SIG-M5 treated with dmso at 0.1 percent for 504 hours (cell line): ENCODE measurements around the gene GLB1L2.

Experiments
- DNase-seq: peaks from one replicate; lab custom pipeline; 2025; ENCODE audit not compliant: unreplicated experiment; lab: John Stamatoyannopoulos, UW

Gene GLB1L2

DNA sequence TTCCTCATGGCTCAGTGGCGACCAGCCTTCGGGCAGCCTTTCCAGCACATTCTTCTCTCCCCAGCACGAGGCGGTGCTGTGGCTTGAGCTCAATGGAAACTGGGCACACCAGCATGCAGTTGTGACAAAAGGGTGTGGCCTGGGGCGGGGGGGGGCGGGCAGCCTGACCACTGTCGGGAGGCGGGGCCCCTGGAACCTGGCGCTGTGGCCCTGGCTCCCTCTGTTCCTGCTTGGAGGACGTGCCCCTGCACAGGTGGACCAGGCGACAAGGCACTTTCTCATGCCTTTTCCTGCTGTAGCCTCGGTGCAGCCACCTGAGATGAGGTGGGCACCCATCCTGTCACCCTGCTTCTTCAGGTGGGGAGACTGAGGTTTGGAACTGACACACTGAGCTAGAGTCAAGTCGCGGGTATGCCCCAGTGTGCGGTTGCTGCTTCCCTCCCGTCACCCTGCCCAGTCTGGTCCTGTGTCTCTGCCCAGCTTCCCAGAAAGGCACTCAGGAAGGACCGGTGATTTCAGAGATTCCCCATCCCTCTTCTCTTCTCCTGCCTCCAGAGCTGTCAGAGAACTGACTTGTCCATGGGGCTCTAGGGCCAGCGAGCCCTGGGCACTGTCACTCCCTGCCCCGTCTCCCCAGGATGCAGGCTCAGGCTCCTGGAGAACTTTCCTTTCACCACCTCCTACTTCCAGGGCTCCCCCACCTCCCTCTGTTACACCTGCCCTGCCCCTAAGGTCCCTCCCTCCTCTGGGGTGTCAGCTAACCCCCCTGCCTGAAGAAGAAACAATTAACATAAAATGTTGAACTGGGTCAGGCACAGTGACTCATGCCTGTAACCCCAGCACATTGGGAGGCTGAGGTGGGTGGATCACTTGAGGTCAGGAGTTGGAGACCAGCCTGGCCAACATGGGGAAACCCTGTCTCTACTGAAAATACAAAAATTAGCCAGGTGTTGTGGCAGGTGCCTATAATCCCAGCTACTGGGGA lies 70.3 kb downstream of the GLB1L2 start:
- DNase-seq, result no peak

GRCh38 chr11:134402910-134403309 lies 71.1 kb downstream of the GLB1L2 start:
- no peak for DNase-seq

- DNase-seq, result no peak
Observed at GRCh38 chr11:134404575-134405341, 73.0 kb downstream of the GLB1L2 start.

DNA sequence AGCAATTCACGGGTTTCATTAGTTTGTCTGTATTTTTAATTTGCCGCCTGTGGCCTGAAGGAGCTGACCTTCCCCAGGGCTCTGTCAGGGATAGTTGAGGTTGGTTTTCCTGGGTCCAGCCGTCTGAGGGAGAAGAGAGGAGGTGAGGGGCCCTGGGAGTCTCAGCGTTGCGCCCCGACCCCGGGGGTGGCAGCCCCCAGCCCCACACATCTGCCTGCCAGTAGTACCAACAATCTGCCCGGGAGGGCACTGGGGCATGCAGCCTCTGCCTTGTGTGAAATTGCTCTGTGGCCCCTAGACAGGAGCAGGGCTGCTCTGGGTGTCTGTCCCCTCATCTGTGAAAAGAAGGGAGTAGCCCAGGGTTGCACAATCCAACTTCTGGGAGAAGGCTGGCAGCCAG lies 73.6 kb downstream of the GLB1L2 start:
- DNase-seq, result no peak

GRCh38 chr11:134405841-134406240 lies 74.1 kb downstream of the GLB1L2 start:
- no peak for DNase-seq

DNA sequence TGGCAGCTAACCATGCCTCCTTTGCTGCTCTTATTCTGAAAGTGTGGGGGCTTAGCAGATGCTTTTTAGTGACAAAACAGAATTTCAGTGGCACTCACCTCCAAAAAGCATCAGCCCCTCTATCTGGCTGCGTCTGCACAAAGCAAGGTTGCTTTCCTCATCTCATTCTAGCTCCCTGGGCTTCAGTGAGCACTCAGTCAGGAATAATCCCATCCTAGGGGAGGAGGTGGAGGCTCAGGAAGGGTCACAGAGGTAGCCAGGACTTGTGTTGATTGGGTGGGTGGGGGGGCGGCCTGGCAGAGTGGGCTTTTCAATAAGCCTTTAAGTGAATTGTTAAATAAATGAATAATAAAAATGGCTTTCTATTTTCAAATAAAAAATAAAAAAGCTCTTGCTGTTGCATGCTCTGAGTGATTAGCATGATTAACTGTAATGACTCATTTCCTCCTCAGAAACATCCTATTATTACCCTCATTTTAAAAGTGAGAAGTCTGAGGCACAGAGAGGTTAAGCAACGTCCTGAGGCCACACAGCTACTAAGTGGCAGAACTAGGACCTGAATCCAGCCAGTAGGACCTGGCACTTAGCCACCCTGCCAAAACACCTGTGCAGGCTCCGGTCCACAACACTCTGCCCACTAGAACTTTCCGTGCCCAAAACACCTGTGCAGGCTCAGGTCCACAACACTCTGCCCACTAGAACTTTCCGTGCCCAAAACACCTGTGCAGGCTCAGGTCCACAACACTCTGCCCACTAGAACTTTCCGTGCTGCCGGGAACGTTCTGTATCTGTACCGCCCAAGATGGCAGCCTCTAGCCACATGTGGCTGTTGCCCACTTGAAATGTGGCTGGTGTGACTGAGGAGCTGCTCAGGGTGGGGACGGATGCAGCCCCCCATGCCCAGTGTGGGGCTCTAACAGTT lies 74.7 kb downstream of the GLB1L2 start:
- DNase-seq, result no peak

- no peak for DNase-seq
Observed at GRCh38 chr11:134407321-134407828, 75.6 kb downstream of the GLB1L2 start.

- DNase-seq, result no peak
Observed at GRCh38 chr11:134407923-134408322, 76.1 kb downstream of the GLB1L2 start.

DNA sequence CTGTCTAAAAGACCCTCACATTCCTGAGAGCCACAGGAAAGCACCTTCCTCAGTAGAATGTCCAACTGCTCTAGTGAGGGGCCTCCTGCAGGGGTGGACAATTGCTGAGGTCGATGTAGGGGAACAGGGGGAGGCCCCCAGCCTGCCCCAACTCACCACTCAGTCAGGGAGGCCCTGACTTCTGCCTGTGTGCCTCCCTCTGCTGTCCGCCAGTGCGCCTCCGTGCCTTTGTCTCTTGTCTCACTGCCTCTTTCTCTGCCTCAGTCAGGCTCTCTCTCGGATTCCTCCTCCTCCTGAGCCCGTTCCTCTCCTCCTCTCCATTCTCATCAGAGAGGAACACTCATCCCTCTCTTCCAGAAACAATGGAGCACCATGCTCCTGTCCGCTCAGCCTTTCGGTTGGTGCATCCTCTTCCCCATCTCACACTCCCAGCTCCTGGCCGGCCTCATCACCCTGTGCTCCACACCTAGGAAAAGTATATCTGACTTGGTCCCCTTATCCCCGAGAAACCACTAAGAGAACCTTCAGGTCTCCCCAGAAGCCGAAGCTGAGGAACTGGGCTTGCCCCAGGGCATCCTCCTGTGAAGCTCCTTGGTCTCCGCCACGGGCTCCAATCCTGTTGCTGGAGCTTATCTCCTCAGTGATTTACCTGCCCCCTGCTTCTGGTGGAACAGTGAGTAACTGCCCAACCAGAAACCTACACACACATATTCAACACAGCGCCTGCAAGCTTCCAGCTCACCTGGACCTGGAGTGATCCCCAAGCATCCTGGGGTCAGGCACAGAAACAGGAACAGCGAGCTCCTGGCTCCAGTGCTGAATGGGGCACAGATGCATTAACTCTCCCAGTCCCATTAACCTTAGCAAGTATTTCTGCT lies 78.0 kb downstream of the GLB1L2 start:
- no peak for DNase-seq

- DNase-seq, result no peak
Observed at GRCh38 chr11:134410766-134411165, 79.0 kb downstream of the GLB1L2 start.

GRCh38 chr11:134412203-134413042 lies 80.6 kb downstream of the GLB1L2 start, which contains the start of gene B3GAT1:
B3GAT1 (minus strand) TSS chr11:134412242; CDS start chr11:134387659, 24,583 bp downstream.
- DNase-seq, result no peak

DNA sequence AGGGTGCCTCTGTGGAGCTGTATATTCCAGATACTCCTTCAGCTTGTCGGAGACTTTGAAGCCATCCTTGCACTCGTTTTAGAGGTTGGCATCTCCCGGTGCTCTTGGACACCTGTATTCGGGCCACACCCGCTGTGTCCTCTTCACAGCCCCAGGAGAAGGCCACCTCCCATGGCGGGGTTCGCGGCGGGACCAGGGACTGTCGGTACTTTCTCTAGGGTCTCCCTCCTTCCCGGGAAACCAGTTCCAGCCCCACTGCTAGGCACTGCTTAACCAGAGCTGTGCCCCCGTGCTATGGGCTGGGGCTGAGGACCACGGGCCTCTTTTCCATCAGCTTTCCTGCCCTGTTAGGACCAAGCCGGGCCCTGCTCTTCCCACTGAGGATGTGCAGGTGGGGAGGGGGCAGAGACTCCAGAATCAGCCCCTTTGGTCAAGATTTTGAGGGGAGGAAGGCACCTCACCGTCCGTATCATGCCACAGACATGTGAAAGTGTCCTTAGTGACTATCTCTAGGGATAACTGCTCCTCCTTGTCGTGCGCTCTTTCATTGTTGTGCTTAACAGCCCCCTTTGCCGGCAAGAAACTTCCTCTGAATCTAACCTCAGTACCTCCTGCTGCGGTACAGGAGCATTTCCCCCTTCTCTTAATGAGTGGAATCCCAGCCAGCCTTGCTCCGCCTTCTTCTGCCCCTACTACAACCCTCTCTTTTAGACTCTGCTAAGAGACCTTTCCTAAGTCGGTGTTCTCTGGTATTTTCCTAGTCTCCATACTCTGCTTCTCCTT lies 81.4 kb downstream of the GLB1L2 start:
- no peak for DNase-seq

DNA sequence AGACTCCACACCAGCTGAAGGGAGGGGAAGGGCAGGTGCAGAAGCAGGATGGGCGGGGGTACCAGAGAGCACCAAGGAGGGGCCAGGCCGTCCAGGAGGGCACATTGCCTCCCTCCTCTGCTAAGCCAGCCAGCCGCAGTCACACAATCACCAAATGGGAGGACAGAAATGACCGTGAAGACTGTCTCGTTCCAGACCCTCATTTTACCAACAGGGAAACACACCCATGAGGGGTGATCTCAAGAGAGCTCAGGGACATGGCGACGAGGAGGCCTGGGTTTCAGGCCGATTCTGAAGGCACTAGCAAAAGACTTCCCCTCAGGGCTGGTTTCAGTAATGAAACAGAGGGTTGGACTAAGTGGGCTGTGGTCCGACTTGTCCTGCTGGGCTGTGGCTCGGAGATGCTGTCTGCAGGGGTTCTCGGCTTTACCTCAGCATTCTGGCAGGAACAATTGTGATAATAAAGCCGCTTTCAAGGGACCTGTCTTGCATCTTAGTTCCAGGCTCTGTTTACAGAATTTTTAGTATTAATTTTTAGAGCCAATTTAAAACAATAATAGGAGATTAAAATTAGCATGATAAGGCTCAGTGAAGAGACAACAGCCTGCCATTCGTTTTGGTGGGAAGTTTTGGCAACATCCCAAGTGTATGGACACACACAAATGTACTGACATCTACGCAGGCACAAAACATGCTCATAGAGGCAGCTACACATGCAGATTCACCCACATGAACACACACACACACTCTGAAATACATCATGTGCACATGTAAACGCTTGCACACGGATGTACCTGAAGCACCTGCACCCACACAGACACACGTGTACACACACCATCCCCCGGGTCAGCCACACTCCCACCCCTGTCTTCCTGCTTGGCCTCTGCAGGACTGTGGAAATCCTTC lies 82.3 kb downstream of the GLB1L2 start:
- no peak for DNase-seq

DNA sequence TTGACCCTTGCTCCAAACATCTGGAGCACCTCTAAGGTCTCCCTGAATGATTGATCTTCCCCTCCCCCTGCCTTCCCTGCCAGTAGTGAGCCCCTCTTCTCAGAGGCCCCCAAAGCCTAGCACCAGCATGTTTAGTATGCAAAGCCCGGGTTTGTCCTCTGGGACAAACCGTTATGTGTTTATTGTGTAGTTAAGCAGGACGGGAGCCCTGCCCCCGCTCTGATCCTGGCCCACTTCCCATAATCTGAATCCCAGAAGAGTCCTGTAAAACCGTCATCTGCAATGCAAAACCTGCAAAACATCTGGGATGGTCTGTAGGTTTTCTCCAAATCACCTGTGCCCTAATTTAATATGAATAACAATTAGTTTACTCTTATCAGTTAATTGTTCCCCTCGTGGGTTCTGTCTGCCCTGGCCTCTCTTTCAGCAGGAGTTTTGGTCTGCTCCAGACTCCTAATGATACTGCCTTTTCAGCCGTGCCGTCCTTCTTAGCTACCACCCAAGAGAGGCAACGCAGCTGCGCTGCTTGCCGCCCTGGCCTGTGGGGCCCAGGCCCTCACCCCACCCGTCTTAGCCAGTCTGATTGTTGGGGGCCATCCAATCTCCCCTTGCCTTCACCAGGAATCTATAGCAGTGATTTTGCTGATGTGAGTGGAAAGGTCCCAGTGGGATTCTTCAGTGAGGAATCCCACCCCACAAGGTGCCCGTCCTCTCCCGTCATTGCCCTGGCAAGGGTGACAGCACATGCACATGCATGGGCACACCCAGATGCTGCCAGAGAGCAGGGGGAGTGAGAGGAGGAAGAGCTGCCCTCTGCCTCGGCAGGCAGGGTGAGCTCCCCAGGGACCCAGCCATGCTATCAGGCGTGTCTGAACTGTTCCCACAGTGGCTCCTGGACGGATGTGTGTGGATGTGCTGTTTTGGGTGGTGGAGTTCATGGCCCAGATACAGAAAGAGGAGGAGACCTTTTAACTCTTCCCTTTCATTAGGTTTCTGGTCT lies 83.3 kb downstream of the GLB1L2 start:
- DNase-seq, result no peak

DNA sequence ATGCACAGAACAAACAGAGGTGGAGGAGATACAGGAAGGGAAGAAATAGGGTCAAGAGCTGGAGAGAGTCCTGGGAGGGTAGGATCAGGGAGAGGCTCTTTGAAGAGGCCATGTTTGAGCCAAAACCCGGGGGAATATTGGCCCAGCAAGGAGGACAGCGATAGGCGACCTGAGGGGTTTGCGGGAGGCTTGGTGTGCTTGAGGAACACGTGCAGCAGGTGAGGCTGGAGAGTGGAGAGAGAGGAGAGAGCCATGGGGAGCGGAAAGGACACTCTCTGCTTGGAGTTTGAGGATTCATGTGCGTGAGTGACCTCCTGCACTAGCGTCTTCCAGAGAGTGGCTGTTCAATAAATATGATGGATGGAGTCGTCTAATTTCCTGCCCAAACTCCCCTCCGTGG lies 84.9 kb downstream of the GLB1L2 start:
- DNase-seq, result no peak
